Measurements from ENCODE around the gene CD180. TPM values are rescaled to one million over a fixed set of nuclear protein-coding genes. Genes with fewer than 3 reads are reported as not detected.

Gene CD180
- total and polyA plus RNA-seq, 2 donors (not counting 1 experiment from before 2014, with no cell fraction given): 0.28 TPM; not detected in 1

- peaks cover 3% of the 10 kb centered on the region for H3K4me1 ChIP-seq (ENCODE audit: control insufficient read depth, extremely low read depth, insufficient read depth, low read length)
- H3K9me3 ChIP-seq (ENCODE audit: control insufficient read depth, insufficient read depth, low read depth, low read length): no peaks in the 10 kb centered on the region
- H3K9ac ChIP-seq (ENCODE audit: insufficient read depth, low read length): no peak overlapping the region
- DNase-seq (ENCODE audit: low read depth in 2 of 2): no peak
- H3K4me2 ChIP-seq (ENCODE audit: extremely low read depth, insufficient read depth, low read length): no peak overlapping the region
- H3K27ac ChIP-seq (ENCODE audit: insufficient read depth, low read length): no peak overlapping the region
- no peaks in the 10 kb centered on the region for H3K36me3 ChIP-seq (ENCODE audit: control insufficient read depth, insufficient read depth, low read length)
- no peaks in the 10 kb centered on the region for H4K20me1 ChIP-seq (ENCODE audit: control insufficient read depth, extremely low read depth, insufficient read depth, low read length)
- TF ChIP-seq EZH2 (IDR thresholded peaks at IDR 0.05; ENCODE audit: low read length, missing control alignments) (no peak), CTCF (conservative IDR thresholded peaks at IDR 0.05 in 1 of 2, IDR thresholded peaks at IDR 0.05 in 1 of 2; ENCODE audit: low read depth in 1 of 2, low read length in 2 of 2) (no peak)
- no peaks in the 10 kb centered on the region for H3K27me3 ChIP-seq (ENCODE audit: control insufficient read depth, insufficient read depth, low read length)
- H3K4me3 ChIP-seq (replicated peaks in 1 of 4; ENCODE audit: control extremely low read depth in 1 of 4, insufficient read depth in 1 of 4, low read depth in 3 of 4, low read length in 4 of 4): no peak overlapping the region
- no peaks in the 10 kb centered on the region for H3K79me2 ChIP-seq (ENCODE audit: control insufficient read depth, insufficient read depth, low read length)
- H2AFZ ChIP-seq (ENCODE audit: low read length): no peak overlapping the region
Observed at GRCh38 chr5:67178966-67179365, 17.6 kb downstream of the CD180 start.

- Histone ChIP-seq H2AFZ (ENCODE audit: low read length) (no peak overlapping the region), H3K4me3 (replicated peaks in 1 of 4; ENCODE audit: control extremely low read depth in 1 of 4, insufficient read depth in 1 of 4, low read depth in 3 of 4, low read length in 4 of 4) (no peak overlapping the region), H3K36me3 (ENCODE audit: control insufficient read depth, insufficient read depth, low read length) (no peaks in the 10 kb centered on the region), H3K9me3 (ENCODE audit: control insufficient read depth, insufficient read depth, low read depth, low read length) (no peaks in the 10 kb centered on the region), H3K4me1 (ENCODE audit: control insufficient read depth, extremely low read depth, insufficient read depth, low read length) (peaks cover 3% of the 10 kb centered on the region), H3K79me2 (ENCODE audit: control insufficient read depth, insufficient read depth, low read length) (no peaks in the 10 kb centered on the region), H3K9ac (ENCODE audit: insufficient read depth, low read length) (no peak overlapping the region), H3K27ac (ENCODE audit: insufficient read depth, low read length) (no peak overlapping the region), H3K4me2 (ENCODE audit: extremely low read depth, insufficient read depth, low read length) (no peak overlapping the region), H4K20me1 (ENCODE audit: control insufficient read depth, extremely low read depth, insufficient read depth, low read length) (no peaks in the 10 kb centered on the region), H3K27me3 (ENCODE audit: control insufficient read depth, insufficient read depth, low read length) (no peaks in the 10 kb centered on the region)
- TF ChIP-seq CTCF (conservative IDR thresholded peaks at IDR 0.05 in 1 of 2, IDR thresholded peaks at IDR 0.05 in 1 of 2; ENCODE audit: low read depth in 1 of 2, low read length in 2 of 2): no peak
- TF ChIP-seq EZH2 (IDR thresholded peaks at IDR 0.05; ENCODE audit: low read length, missing control alignments): no peak
- DNase-seq (ENCODE audit: low read depth in 2 of 2): peak in 1 of 2 donors; percentile 33
Observed at GRCh38 chr5:67178085-67178484, 18.5 kb downstream of the CD180 start.

GRCh38 chr5:67176936-67177335 lies 19.7 kb downstream of the CD180 start:
- no peaks in the 10 kb centered on the region for H3K4me1 ChIP-seq (ENCODE audit: control insufficient read depth, extremely low read depth, insufficient read depth, low read length)
- H3K79me2 ChIP-seq (ENCODE audit: control insufficient read depth, insufficient read depth, low read length): no peaks in the 10 kb centered on the region
- no peaks in the 10 kb centered on the region for H4K20me1 ChIP-seq (ENCODE audit: control insufficient read depth, extremely low read depth, insufficient read depth, low read length)
- no peak overlapping the region for H2AFZ ChIP-seq (ENCODE audit: low read length)
- TF ChIP-seq EZH2 (IDR thresholded peaks at IDR 0.05; ENCODE audit: low read length, missing control alignments) (no peak), CTCF (conservative IDR thresholded peaks at IDR 0.05 in 1 of 2, IDR thresholded peaks at IDR 0.05 in 1 of 2; ENCODE audit: low read depth in 1 of 2, low read length in 2 of 2) (no peak)
- no peak overlapping the region for H3K9ac ChIP-seq (ENCODE audit: insufficient read depth, low read length)
- H3K27me3 ChIP-seq (ENCODE audit: control insufficient read depth, insufficient read depth, low read length): no peaks in the 10 kb centered on the region
- DNase-seq (ENCODE audit: low read depth in 2 of 2): no peak
- no peak overlapping the region for H3K4me3 ChIP-seq (replicated peaks in 1 of 4; ENCODE audit: control extremely low read depth in 1 of 4, insufficient read depth in 1 of 4, low read depth in 3 of 4, low read length in 4 of 4)
- no peaks in the 10 kb centered on the region for H3K9me3 ChIP-seq (ENCODE audit: control insufficient read depth, insufficient read depth, low read depth, low read length)
- H3K36me3 ChIP-seq (ENCODE audit: control insufficient read depth, insufficient read depth, low read length): no peaks in the 10 kb centered on the region
- H3K4me2 ChIP-seq (ENCODE audit: extremely low read depth, insufficient read depth, low read length): no peak overlapping the region
- H3K27ac ChIP-seq (ENCODE audit: insufficient read depth, low read length): no peak overlapping the region
